ENCODE data around the gene FAM174B.

GRCh38 chr15:92664178-92664900 lies 8.8 kb upstream of the FAM174B start:
- TF ChIP-seq SIN3A (IDR thresholded peaks at IDR 0.05; ENCODE audit: borderline replicate concordance, insufficient read depth, low read length) (no peak), POLR2AphosphoS5 (IDR thresholded peaks at IDR 0.05; ENCODE audit: low read depth, low read length) (no peak), TAF1 (IDR thresholded peaks at IDR 0.05; ENCODE audit: borderline replicate concordance, insufficient read depth, low read length) (no peak)
